HG02970 (cell line): Measurements from ENCODE around the gene PHEX.

Experiments used
- ATAC-seq: cut with Tn5 transposase; IDR thresholded peaks from one replicate; pipeline ENCODE4 v1.9.1; 2021; ENCODE audit warnings: mild to moderate bottlenecking, moderate library complexity, moderate number of reproducible peaks; ENCODE audit not compliant: unreplicated experiment, low FRiP score

PHEX gene

GRCh38 chrX:22097012-22097694 lies 65.0 kb downstream of the PHEX start:
- no peak for ATAC-seq

DNA sequence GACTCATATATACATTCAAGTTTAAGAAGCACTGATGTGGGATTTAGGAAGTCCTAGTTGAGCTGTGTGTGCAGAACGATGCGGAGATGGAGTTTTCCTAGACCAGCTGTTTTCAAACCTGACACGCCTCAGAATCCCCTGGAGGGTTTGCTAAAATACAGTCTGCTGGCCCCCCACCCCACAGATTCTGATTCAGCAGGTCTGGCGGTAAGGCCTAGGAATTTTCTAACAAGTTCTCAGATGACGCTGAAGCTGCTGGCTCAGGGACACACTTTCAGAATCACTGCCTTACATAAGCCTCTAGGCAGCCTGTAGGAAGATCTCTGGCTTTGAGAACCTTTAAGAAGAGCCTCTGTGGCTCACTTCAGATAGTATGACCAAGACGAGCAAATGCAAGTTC lies 73.1 kb downstream of the PHEX start:
- ATAC-seq: no peak

DNA sequence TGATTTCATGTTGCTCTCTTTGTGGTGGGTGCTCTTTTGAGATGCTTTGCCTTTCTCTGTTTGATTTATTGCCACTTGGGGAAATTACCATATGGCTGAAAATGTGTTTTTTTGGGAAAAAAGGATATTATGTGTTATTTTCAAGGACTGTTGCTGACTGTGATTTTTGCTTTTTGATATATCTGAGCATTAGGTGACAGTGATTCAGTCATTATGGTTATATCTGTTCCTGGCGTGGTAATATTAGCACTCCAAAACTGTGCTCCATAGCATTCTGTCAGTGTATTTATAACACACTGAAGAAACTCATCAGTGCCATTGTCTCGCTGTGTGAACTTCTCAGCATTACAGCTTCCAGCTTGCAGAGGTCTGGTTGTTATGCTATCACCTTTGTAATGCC lies 73.8 kb downstream of the PHEX start:
- ATAC-seq: no peak

DNA sequence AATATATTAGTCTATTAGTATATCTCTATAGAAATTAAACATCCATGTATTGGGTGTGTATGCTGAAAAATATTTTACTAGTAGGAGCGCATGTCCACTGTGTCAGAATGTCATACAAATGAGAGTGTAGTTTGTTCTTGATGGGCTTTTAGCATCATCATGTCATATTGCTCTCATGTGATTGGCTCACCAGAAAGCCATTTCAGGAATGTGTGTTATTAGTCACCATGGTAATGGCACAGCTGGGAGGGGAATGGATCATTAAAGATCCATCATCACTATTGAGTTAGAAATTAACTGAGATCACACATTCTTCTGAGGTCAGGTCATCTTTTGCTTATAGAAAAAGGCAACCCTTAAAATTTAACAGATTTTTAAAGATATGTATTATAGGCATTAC lies 77.3 kb downstream of the PHEX start:
- no peak for ATAC-seq

GRCh38 chrX:22110729-22111494 lies 78.8 kb downstream of the PHEX start:
- no peak for ATAC-seq

DNA sequence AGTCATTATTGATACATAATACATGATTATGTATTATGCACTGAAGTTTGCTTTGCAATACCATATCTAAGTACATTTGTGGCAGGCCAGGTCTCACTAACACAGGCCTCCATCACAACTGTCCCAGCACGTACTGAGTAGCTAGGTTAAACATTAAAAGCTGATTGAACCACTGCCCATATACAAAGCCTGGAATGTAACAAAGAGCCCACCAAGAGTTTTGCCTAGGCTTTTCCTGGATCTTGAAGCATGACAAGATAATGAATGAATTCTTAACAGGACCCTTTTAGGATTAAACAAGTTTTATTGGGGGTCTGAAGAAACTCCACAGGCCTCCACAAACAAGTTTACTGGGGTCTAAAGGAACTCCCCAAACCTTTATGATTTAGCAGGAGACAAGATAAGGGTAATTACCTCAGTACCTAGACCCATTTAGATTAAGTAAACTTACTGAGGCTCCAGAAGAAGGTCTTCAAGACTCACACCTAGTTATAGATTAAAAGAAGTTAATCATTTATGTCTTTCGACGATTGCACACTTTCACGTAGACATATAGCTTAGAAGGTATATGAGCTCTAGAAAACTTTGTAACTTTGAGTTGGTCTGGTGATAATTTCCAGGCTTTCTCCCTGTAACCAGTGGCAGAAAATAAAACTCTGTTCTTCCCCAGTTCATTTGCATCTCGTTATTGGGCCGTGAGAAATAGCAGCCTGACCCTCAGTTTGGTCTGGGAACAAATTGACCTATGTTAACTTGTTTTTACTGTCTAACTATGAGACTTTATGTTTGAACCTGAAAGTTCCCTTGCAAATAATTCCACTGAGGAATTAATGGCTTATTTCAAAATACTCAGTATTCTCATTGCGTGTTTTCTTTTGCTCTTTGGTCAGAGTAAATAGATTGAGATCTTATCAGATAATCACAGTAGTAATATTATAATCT lies 84.8 kb downstream of the PHEX start:
- ATAC-seq: no peak

- no peak for ATAC-seq
Measured at GRCh38 chrX:22117633-22118032, 85.5 kb downstream of the PHEX start.

- no peak for ATAC-seq
Measured at GRCh38 chrX:22118161-22118830, 86.2 kb downstream of the PHEX start.

DNA sequence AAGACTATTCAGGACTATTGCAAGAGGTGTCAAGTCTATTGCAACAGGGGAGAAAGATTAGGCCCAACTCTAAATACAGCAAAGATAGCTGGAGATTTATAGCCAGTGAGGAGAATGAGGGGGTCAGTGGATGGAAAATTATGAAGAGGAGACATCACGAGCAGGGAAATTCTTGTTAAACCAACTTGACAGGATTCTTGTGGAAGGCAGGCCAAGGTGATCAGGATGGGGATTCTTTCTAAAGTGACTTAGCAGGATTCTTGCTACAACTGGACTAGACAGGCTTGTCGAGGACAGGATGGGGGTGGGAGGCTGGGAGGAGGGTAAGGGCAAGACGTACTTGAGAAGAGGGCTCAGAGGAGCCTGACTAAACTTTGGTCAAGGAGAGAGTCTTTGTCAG lies 89.0 kb downstream of the PHEX start:
- no peak for ATAC-seq

- no peak for ATAC-seq
Measured at GRCh38 chrX:22122510-22122909, 90.4 kb downstream of the PHEX start.

DNA sequence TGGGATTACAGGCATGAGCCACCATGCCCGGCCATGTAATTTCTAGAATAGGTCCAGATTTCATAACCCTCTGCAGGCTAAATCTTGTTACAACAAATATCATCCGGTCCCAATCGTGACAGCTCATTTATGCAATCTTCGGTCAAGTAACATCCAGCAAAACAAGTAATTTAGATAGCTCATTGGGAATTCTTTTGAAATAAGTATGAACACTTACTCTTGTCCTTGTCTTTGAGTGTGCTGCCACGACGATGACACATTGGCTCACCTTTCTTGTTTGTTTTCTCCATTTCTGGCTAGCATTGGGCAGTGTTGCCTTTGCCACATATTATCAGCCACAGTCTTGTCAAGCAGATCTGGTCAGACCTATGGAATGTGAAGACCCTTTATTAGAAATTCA lies 92.0 kb downstream of the PHEX start:
- no peak for ATAC-seq

- ATAC-seq: no peak
Measured at GRCh38 chrX:22125481-22125880, 93.4 kb downstream of the PHEX start.

- no peak for ATAC-seq
Measured at GRCh38 chrX:22126327-22126726, 94.2 kb downstream of the PHEX start.

- ATAC-seq: no peak
Measured at GRCh38 chrX:22128961-22129360, 96.8 kb downstream of the PHEX start.

DNA sequence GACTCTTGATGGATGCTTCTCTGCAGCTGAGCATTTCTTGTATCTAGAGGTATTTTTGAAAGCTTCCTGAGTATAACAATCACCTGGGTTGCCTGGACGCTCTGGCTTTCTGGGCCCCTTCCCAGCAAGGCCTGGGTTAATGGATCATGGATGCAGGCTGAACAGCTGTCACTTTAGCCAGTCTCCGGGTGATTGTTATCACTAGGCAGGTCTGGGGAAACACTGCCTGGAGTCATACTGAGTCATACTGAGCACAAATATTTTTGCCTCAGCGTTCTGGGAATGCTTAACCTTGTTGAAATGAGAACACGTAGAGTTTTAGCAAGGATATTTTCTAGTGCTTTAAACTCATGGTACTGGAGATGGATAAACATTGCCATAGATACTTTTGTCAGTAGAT lies 102.6 kb downstream of the PHEX start:
- ATAC-seq: no peak

- ATAC-seq: no peak
Measured at GRCh38 chrX:22135171-22135711, 103.1 kb downstream of the PHEX start.

DNA sequence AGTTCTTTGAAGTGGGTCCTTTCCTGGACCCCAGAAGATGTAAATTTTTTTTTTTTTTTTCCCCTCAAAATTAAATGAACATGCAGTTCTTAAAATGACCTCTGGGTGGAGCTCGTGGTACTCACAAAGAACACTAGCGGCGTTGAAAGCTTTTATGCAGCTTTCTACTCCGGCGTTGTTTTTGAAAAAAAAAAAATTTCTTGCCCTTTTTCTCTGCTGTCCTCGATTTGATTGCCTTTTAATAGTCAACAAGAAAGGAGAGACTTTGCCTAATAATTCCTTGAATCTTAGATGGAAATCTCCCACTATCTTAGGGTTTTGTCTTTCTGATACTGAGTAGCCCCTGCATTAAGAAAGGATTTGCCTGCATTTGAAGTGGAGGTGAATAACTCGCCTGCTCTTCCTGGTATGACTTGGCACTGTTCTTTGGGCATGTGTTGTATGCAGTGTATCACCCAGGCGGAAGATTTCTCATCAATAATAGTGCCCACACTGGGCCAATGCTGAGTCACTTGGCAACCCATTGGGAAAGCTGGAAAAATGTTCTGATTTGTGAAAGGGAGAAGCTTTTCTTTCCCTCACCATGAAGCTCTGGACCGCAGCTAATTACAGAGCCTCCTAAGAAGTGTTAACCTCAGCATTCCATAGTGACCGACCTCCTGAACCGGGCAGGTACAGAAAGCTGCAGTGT lies 104.0 kb downstream of the PHEX start:
- no peak for ATAC-seq

DNA sequence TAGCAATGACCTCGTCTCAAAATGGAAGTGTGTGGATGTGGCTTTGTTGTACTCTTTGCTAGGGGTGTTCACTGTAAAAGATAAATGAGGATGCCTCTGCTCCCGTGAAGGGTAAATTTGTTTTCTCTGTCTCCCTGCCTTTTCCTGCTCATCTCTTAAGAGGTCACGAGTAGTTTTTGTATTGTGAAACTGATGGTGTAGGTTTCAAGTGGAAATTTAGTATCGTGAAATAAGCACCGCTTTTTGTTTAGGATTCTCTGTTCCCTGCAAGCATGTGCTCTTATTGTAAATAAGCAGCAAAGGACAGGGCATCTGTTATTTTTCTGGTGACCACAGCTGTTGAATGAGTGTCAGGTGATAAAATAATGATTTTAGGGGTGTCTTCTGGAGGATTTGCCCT lies 104.6 kb downstream of the PHEX start:
- ATAC-seq: no peak

GRCh38 chrX:22139822-22140221 lies 107.7 kb downstream of the PHEX start:
- ATAC-seq: no peak
